HepG2 (cell line): Measurements from ENCODE around the gene RPL21. TPM values are rescaled to one million over a fixed set of nuclear protein-coding genes. Genes with fewer than 3 reads are reported as not detected.

ENCODE experiments used
- ATF7-NPFF ChIP-seq: sonication (generic); formaldehyde crosslinking; IDR thresholded peaks from 2 replicates; pipeline ENCODE4 v1.8.1; 2023; ENCODE audit warnings: mild to moderate bottlenecking, low read depth, missing genetic modification reagents, moderate library complexity
- ETV6 ChIP-seq: sonication (generic); formaldehyde crosslinking; conservative IDR thresholded peaks from 2 replicates; pipeline ENCODE4 v1.4.0; 2020; ENCODE audit warnings: missing genetic modification reagents
- HOXA7 ChIP-seq: sonication (generic); formaldehyde crosslinking; IDR thresholded peaks from 2 replicates; pipeline ENCODE4 v1.8.1; 2022; ENCODE audit warnings: mild to moderate bottlenecking, missing genetic modification reagents, moderate library complexity
- IKZF4 ChIP-seq: sonication (generic); formaldehyde crosslinking; IDR thresholded peaks from 2 replicates; pipeline ENCODE4 v1.5.1; 2020; ENCODE audit warnings: borderline replicate concordance, mild to moderate bottlenecking, low read depth, missing genetic modification reagents; ENCODE audit errors: not compliant biosample characterization
- KDM1A ChIP-seq: IDR thresholded peaks from 2 replicates; pipeline ENCODE4 v1.6.1; 2016; ENCODE audit warnings: missing compliant biosample characterization
- MBNL3 ChIP-seq: fragments of 250-450 bp; sonication (Bioruptor Pico); conservative IDR thresholded peaks from 2 replicates; pipeline ENCODE4 v1.8.0; 2022; ENCODE audit warnings: mild to moderate bottlenecking, inconsistent platforms
- MTF1 ChIP-seq: sonication (generic); formaldehyde crosslinking; IDR thresholded peaks from 2 replicates; pipeline ENCODE4 v1.5.0; 2020; ENCODE audit warnings: missing genetic modification reagents
- NR2F1 ChIP-seq, 2 experiments: fragments of 450-650 bp in 1 of 2; formaldehyde crosslinking in 1 of 2; IDR thresholded peaks; 2 replicates each; pipeline versions ENCODE4 v1.5.0 to v1.6.1; 2016 to 2020; ENCODE audit warnings: mild to moderate bottlenecking in 1 of 2, missing compliant biosample characterization in 1 of 2, missing genetic modification reagents in 1 of 2, moderate library complexity in 1 of 2
- RFXAP ChIP-seq: sonication (generic); formaldehyde crosslinking; IDR thresholded peaks from 2 replicates; pipeline ENCODE4 v1.4.0; 2020; ENCODE audit warnings: missing genetic modification reagents, borderline replicate concordance
- SOX5 ChIP-seq: IDR thresholded peaks from 2 replicates; pipeline ENCODE4 v1.6.1; 2016; ENCODE audit warnings: borderline replicate concordance
- SPEN ChIP-seq: sonication (generic); formaldehyde crosslinking; IDR thresholded peaks from 2 replicates; pipeline ENCODE4 v1.5.1; 2020; ENCODE audit warnings: low read depth, mild to moderate bottlenecking, missing genetic modification reagents
- SRSF9 ChIP-seq: fragments of 200-400 bp; formaldehyde crosslinking; IDR thresholded peaks from 2 replicates; pipeline ENCODE4 v1.6.1; 2018; ENCODE audit warnings: borderline replicate concordance, mild to moderate bottlenecking, low read depth, low read length; ENCODE audit not compliant: insufficient read depth, poor library complexity, severe bottlenecking
- STAG1 ChIP-seq: sonication (generic); formaldehyde crosslinking; IDR thresholded peaks from 2 replicates; pipeline ENCODE4 v1.4.0; 2020; ENCODE audit warnings: missing genetic modification reagents
- ZFX ChIP-seq: sonication (generic); formaldehyde crosslinking; IDR thresholded peaks from 2 replicates; pipeline ENCODE4 v1.4.0; 2020; ENCODE audit warnings: mild to moderate bottlenecking, low read depth, missing genetic modification reagents, moderate library complexity
- ZNF17 ChIP-seq: sonication (generic); formaldehyde crosslinking; IDR thresholded peaks from 2 replicates; pipeline ENCODE4 v1.5.0; 2020; ENCODE audit warnings: mild to moderate bottlenecking, missing genetic modification reagents
- ZNF232 ChIP-seq: sonication (generic); formaldehyde crosslinking; IDR thresholded peaks from 2 replicates; pipeline ENCODE4 v1.4.0; 2020; ENCODE audit warnings: missing genetic modification reagents, borderline replicate concordance
- ZNF33B ChIP-seq: sonication (generic); formaldehyde crosslinking; IDR thresholded peaks from 2 replicates; pipeline ENCODE4 v1.5.1; 2020; ENCODE audit warnings: mild to moderate bottlenecking, missing genetic modification reagents
- polyA plus RNA-seq, 8 experiments: library from polyadenylated mRNA; depleted of rRNA in 3 of 8; stranded (reverse) in 7 of 8; unstranded in 1 of 8; fragments of >200 nt; fragmentation: Illumina TruSeq in 4 of 8; extraction: Trizol in 4 of 8; gene quantifications; 2 replicates each; pipeline versions ENCODE4 v1.2.1 to v1.2.3, GENCODE V29; 2011 to 2016; ENCODE audit warnings: low read depth in 4 of 8, missing spikeins in 1 of 8, mixed read lengths in 1 of 8; ENCODE audit not compliant: insufficient read depth in 1 of 8
- total RNA-seq, 5 experiments: library from RNA; depleted of rRNA; stranded (reverse); fragments of >200 nt; fragmentation: Illumina TruSeq; extraction: Trizol; gene quantifications; 2 replicates each; pipeline ENCODE4 v1.2.3, GENCODE V29; 2016; ENCODE audit warnings: low read depth in 1 of 5
- TF ChIP-seq, protein P1 (sequence below): sonication (generic); formaldehyde crosslinking; IDR thresholded peaks from 2 replicates; pipeline ENCODE4 v1.4.0; 2020; ENCODE audit warnings: missing genetic modification reagents, borderline replicate concordance
- TF ChIP-seq, protein P2 (sequence below): fragments of 450-650 bp; IDR thresholded peaks from 2 replicates; pipeline ENCODE4 v1.6.1; 2016
- TF ChIP-seq, protein P3 (sequence below): sonication (generic); formaldehyde crosslinking; IDR thresholded peaks from 2 replicates; pipeline ENCODE4 v1.4.0; 2020; ENCODE audit warnings: mild to moderate bottlenecking, missing genetic modification reagents
- TF ChIP-seq, protein P4 (sequence below): IDR thresholded peaks from 2 replicates; pipeline ENCODE4 v1.6.1; 2016; ENCODE audit warnings: mild to moderate bottlenecking

The RPL21 gene
- total and polyA plus RNA-seq, 2 of the 13 experiments (the other 11 are each of a cell fraction or from before 2014, with no cell fraction given) = 1,234 to 1,261 TPM

DNA sequence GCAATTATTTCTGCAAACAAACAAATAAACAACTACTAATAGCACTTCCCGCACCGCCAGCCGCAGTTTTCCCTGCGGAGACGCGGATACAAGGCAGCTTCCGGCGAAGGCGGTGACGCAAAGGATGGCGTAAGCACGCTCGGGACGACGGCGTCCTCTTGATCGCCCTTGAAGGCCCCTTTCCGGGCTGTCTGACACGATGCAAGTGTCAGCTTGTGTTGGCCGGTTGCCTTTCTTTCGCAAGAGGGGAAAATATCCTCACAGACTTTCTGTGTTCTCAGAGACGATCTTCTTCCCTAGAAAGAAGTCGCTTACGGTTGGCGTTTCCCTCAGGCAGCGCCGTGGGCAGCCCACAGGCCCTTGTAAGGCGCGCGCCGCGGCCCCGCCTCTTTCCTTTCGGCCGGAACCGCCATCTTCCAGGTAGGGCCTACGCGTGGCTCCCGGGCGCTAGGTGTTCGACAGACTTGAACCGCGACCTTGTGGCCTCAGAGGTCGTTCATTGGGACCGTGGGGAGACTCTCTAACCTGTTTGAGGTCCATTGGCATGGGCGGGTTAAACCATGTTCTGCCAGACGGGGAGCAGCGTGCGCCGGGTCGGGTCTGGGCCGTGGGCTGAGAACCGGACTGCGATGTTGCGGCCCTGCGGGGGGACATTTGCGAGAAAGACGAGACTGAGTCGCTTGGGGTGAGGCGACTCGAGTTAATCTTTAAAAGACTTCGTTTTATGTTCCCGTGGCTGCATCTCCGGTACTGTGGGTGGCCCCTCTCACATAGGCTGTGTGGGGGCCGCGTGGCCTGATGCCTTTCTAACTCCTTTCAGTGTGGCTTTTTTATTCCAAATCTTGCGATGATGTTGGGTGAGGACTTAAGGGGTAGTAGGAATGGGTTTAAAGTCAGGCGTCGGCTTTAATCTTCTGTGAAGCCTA is at the start of gene RPL21 (continued):
- TF ChIP-seq, protein P1, sequence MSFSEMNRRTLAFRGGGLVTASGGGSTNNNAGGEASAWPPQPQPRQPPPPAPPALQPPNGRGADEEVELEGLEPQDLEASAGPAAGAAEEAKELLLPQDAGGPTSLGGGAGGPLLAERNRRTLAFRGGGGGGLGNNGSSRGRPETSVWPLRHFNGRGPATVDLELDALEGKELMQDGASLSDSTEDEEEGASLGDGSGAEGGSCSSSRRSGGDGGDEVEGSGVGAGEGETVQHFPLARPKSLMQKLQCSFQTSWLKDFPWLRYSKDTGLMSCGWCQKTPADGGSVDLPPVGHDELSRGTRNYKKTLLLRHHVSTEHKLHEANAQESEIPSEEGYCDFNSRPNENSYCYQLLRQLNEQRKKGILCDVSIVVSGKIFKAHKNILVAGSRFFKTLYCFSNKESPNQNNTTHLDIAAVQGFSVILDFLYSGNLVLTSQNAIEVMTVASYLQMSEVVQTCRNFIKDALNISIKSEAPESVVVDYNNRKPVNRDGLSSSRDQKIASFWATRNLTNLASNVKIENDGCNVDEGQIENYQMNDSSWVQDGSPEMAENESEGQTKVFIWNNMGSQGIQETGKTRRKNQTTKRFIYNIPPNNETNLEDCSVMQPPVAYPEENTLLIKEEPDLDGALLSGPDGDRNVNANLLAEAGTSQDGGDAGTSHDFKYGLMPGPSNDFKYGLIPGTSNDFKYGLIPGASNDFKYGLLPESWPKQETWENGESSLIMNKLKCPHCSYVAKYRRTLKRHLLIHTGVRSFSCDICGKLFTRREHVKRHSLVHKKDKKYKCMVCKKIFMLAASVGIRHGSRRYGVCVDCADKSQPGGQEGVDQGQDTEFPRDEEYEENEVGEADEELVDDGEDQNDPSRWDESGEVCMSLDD (CRISPR knock-in tag) = no peak
- TF ChIP-seq STAG1 (CRISPR knock-in tag) = no peak; the same call in none of the 2 replicates
- TF ChIP-seq, protein P2, sequence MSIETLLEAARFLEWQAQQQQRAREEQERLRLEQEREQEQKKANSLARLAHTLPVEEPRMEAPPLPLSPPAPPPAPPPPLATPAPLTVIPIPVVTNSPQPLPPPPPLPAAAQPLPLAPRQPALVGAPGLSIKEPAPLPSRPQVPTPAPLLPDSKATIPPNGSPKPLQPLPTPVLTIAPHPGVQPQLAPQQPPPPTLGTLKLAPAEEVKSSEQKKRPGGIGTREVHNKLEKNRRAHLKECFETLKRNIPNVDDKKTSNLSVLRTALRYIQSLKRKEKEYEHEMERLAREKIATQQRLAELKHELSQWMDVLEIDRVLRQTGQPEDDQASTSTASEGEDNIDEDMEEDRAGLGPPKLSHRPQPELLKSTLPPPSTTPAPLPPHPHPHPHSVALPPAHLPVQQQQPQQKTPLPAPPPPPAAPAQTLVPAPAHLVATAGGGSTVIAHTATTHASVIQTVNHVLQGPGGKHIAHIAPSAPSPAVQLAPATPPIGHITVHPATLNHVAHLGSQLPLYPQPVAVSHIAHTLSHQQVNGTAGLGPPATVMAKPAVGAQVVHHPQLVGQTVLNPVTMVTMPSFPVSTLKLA = peak; percentile 11; the same call in 1 of the 2 replicates
- TF ChIP-seq ZNF232 (CRISPR knock-in tag) = peak; percentile 87
- peak; percentile 44; the same call in 1 of the 2 replicates for TF ChIP-seq SOX5 (CRISPR knock-in tag)
- peak; percentile 82; the same call in 1 of the 2 replicates for TF ChIP-seq ATF7-NPFF (CRISPR knock-in tag)
- peak; percentile 77; the same call in 1 of the 2 replicates for TF ChIP-seq MTF1
- peak; percentile 83 for TF ChIP-seq IKZF4 (CRISPR knock-in tag)
- TF ChIP-seq ZFX (CRISPR knock-in tag) = peak; percentile 100
- no peak for TF ChIP-seq SRSF9
- TF ChIP-seq, protein P3, sequence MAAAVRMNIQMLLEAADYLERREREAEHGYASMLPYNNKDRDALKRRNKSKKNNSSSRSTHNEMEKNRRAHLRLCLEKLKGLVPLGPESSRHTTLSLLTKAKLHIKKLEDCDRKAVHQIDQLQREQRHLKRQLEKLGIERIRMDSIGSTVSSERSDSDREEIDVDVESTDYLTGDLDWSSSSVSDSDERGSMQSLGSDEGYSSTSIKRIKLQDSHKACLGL (CRISPR knock-in tag) = peak; percentile 91
- no peak for TF ChIP-seq KDM1A (CRISPR knock-in tag)
- peak; percentile 89; the same call in 1 of the 2 replicates for TF ChIP-seq SPEN (CRISPR knock-in tag)
- 0 out of 2 replicates have a peak, but pooled peaks have one; percentile 62 for TF ChIP-seq RFXAP (CRISPR knock-in tag)
- TF ChIP-seq ZNF33B = 0 out of 2 replicates have a peak, but pooled peaks have one; percentile 58
- TF ChIP-seq ZNF17 (CRISPR knock-in tag) = no peak
- TF ChIP-seq ETV6 (CRISPR knock-in tag) = peak; percentile 45; the same call in 1 of the 2 replicates
- 0 out of 4 replicates have a peak, but pooled peaks of 1 of the 2 experiments have one; percentile 6 for TF ChIP-seq NR2F1 (CRISPR knock-in tag; IDR thresholded peaks at IDR 0.05)
- no peak for TF ChIP-seq MBNL3 (CRISPR knock-in tag)
- TF ChIP-seq, protein P4, sequence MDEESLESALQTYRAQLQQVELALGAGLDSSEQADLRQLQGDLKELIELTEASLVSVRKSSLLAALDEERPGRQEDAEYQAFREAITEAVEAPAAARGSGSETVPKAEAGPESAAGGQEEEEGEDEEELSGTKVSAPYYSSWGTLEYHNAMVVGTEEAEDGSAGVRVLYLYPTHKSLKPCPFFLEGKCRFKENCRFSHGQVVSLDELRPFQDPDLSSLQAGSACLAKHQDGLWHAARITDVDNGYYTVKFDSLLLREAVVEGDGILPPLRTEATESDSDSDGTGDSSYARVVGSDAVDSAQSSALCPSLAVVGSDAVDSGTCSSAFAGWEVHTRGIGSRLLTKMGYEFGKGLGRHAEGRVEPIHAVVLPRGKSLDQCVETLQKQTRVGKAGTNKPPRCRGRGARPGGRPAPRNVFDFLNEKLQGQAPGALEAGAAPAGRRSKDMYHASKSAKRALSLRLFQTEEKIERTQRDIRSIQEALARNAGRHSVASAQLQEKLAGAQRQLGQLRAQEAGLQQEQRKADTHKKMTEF (CRISPR knock-in tag) = peak; percentile 86
- no peak for TF ChIP-seq HOXA7 (CRISPR knock-in tag)
